Astrocyte of the hippocampus (primary cell): ENCODE results near the gene INPP4A.
A peak's percentile ranks its signal among the peaks of the same experiment; 100 is the strongest.

ENCODE experiments used
- DNase-seq: peaks from one replicate; pipeline ENCODE4 v3.0.0; 2011; ENCODE audit warnings: low read depth, low spot score

INPP4A gene

DNA sequence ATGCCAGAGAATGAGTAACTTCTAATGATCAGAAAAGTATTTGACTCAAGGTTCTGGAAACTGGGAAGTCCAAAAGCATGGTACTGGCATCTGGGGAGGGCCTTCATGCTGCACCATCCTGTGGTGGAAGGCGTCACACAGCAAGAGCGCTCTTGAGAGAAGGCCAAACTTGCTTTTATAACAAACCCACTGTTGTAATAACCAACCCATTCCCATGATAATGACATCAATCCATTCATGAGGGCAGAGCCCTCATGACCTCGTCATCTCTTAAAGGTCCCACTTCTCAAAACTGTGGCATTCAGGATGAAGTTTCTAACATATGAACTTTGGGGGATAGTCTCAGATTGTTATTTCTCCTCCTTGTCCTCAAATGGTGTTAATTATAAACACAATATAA is 95.9 kb downstream of the INPP4A start:
- DNase-seq = no peak

DNA sequence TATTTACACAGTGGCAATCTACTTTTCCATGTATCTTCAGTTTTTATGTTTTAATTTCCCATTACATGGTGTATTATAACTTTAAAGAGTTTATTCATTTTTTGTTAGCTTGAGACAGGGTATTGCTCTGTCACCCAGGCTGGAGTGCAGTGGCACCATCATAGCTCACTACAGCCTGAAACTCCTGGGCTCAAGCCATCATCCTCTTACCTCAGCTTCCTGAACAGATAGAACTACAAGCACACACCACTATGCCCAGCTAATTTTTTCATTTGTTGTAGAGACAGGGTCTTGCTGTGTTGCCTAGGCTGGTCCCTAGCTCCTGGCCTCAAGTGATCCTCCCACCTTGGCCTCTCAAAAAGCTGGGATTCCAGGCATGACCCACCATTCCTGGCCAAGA is 96.8 kb downstream of the INPP4A start:
- no peak for DNase-seq

DNA sequence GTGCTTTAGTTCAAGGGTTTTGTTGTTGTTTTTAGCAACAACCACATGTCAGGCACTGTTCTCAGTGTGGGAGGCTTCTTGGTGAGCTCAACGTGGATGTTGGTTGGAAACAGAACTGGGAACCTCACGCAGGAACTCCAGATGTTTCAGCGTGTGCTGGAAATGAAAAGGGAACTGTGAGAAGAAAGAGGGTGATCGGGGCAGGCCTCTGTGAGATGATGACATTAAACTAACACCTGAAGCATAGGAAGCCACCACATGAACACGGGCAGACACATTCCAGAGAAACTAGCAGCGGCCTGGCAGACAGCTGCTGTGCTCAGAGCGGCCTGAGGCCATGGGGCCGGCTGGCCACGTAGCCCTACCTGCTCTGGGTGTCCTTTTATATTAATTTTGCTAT is 97.2 kb downstream of the INPP4A start:
- DNase-seq = no peak

DNA sequence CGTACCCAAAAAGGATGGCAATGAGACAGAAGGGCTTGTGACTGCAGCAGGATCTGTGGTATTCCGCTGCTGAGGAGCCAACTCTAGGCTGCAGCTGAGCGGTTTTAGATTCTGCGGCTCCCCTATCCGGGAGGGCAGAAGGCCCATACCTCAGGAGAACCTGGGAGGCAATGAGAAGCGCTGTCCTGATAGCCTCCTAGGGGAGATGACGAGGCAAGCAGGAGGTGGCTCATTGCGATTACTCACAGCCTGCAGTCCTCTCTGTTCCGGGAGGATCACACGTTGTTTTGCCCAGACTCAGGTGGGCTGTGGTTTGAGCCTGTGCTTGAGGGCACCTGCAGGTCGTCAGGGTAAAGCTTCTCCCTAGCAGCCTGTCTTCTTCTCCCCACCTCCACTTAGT is 98.6 kb downstream of the INPP4A start:
- no peak for DNase-seq

DNA sequence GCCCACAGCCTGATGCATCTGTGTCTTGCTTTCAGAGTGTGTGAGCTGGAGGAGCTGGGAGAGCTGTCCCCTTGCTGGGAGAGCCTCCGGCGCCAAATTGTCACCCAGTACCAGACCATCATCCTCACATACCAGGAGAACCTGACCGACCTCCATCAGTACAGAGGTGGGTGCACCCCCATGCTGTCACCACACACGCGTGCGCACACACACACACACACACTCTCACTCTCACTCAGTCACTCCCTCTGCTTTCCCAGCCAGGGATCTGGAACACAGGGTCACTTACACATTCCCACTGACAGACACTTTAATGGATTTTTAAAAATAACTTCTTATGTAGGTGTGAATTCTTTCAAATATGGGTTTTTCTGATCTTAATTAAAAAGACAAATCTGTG is 99.2 kb downstream of the INPP4A start:
- no peak for DNase-seq

DNA sequence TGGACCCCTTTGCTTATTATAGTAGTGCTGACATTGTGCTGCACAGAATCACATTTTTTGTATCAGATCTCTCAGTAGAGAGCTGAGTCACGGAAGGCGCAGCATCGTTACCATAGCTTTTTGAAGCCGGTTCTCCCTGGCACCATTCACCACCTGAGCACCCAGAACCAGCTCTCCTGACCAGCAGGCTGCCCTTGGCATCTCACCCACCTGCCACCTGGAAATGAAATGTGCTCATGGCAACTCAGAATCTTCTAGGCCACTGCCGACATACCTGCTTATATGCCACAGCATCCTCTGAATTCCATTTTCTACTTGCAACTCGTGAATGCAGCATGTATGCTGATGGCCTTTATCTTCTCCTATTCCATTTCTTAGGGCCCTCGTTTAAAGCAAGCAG is 100.9 kb downstream of the INPP4A start:
- no peak for DNase-seq

DNA sequence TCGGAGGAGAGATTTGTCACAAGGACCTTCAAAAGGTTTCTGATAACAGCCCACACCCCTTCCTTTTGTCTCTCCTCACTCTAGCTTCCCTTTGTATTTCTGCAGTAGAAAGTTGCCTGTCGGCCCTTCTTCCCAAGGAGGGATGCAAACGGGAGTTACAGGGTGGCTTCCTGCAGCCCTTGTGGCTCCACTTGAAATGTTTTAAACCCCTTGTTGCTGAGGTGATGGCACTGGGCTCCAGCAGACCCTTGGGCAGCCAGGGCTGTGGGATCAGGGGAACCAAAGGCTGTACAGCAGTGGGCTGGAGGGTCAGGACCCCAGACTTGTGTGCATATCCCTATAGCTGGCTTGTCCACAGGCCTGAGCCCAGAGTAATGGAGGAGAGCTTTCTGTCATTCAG is 101.5 kb downstream of the INPP4A start:
- no peak for DNase-seq

DNA sequence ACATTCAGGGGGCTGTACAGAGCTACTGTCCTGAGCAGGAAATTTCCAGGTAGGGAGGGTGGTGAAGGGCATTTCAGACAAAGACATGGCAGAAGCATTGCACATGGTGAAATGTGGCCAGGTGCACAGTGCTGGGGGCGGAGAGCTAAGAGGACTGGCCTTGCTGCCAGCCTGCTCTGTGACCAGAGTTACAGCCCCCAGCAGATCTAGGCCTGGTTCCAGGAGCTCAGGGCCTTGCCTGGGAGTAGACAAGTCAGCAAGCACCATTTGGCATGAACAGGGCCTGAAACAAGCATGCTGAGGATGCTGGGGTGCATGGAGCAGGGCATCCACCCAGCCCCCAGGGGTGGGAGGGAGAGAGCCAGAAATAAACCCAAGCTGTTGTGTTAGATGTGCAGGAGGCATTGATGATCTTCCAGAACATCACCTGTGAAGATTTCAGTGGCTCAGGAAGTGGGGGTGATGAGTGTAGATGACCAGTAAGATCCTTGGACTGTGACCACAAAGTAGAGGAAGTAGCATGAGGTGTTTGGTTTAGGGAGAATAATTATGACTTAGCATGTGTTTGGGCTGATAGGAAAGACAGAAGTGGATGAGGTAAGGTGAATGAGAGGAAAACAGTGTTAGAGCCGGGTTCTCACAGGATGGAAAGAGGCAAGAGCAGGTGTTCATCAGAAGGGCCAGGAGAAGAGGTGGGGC is 102.6 kb downstream of the INPP4A start:
- no peak for DNase-seq

DNA sequence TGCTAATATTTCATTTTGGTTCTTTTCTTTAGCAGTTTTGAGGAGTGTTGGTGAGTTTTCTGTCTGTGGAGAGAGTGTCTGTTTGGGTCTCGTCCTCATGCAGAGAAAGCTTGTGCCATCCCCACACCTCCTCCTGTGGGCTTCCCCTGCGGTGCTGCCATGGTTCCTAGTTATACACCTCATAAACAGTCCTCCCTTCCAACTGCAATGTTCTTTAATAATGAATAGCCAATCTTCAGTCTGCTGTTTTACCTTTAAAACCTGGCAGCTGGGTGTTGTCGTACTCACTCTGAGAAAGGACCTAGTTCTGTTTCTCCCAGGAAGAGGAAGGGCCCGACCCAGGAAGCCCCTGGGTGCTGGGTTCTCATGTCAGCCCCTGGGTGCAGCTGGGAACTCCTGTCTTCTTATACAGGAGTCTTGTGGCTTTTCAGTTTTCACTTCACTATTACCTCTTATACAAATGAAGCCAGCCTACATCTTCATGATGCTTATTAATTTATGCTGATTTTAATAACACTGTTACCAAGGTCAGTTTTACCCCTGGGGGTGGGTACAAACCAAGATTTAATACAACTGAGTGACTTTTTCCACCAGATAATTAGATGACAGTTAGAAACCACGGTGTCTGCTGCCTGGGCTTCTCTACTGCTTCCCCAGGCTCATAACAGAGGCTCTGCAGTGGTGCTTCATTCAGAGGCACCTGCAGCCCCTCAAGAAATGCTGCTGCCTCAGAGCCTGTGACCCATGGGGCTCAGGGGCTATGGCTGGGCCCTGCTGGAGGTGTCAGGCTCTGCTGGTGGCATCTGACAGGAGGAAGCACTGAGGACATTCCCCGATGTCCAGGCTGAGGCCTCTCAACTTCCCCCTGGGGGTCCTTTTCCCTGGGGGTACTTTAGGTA is 104.5 kb downstream of the INPP4A start:
- no peak for DNase-seq

DNA sequence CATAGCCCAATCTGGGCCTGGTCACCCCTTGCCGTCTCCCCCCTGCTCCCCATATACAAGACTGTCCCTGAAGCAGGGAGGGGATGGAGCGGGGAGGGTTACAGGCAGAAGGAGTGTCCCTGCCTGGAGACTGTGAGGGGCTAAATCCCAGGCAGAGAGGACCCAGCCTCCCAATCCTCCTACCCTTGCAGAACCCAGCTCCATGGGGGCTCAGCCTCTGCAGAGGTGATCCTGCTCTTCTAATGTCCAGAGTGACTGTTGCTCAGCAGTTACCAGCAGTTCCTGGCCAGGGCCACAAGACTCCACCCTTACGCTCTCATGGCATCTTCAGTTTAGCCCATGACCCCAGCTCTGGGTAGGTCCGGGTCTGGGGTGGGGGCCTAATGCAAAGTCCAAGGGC is 105.5 kb downstream of the INPP4A start:
- DNase-seq = no peak

DNA sequence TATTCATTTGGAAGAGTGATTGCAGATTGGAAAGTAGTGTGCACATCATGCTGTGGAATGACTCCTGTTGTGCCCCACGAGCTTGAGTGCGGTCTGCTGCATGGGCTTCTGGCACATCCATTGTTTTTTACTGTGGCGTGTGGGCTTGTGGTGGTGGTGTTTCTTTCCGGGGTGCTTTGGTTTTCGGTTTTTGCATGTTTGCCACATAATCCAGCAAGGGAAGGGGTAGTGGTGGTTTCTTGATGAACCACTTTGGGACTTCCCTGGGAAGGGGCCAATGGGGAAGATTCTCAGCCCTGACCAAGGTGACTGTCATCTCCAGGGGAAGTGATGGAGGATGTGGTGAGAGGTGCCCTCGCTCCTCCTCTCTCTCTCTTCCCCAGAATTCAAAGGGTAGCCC is 106.7 kb downstream of the INPP4A start:
- DNase-seq = no peak

DNA sequence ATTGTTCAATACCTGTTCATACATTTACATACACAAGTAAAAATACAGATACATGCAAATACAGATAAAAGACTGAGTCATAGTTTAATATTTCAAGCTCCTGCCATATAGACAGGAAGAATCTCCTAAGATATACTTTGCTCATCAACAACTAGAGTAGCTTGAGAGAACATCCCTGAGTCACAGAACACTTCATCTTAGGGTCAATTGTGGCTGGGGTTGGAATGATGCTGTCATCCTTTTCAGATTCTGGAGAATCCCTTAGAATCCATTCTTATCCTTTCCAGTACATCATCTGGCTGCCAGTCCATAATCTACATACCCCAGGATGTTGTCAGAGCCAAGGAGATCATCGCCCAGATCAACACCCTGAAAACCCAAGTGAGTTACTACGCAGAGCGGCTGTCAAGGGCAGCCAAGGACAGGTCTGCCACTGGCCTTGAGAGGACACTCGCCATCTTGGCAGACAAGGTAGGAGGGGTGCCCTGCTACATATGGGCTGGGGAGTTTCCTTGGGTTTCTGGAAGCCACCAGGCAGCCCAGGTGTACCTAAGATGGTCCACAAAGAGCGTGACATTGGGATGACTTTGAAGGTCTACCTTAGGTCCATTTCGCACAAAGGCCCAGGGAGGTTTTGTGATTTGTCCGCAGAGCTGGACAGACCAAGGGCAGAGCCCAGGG is 108.0 kb downstream of the INPP4A start:
- no peak for DNase-seq

DNA sequence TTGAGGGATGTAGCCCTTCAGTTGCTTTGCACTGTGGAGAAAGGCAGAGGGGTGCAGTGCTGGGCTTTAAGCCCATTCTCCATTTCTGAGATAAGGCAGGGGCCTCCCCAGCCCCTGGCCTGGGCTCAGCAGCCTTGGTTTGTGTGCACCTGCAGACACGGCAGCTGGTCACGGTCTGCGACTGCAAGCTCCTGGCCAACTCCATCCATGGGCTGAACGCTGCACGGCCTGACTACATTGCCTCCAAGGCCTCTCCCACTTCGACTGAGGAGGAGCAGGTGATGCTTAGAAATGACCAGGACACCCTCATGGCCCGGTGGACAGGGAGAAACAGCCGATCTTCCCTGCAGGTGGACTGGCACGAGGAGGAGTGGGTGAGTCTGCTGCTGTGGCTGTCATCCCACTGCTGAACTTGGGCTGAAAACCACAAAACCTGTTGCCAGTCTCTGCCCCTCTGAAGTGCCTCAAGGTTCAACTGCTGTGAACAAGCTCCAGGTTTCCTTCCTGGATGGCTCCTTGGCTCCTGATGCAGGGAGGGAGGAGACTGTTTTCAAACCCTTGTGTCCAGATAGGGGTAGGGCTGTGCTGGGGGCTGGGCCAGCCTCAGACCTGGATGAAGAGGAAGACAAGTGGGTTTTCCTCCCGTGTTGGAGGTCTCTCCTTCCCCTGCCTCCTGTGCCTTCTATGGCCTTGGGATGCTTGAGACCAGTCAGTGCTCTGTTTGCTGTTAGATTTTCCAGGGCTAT is 109.6 kb downstream of the INPP4A start:
- no peak for DNase-seq

DNA sequence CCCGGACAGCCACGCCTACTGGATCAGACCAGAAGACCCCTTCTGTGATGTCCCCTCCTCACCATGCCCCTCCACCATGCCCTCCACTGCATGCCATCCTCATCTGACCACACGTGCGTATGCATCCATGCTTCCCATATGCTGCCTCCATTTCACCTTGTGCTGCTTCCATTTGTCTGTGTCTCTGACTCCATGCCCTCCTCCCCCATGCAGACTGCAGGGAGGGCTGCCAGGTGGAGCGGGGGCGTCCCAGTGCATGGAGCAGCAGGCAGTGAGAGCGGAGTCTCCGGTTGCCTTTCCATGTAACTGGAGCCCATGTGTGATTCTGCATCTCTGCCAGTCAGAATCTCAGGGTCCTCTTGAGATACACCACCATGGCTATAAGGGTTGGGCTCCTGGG is 111.0 kb downstream of the INPP4A start:
- DNase-seq = no peak

DNA sequence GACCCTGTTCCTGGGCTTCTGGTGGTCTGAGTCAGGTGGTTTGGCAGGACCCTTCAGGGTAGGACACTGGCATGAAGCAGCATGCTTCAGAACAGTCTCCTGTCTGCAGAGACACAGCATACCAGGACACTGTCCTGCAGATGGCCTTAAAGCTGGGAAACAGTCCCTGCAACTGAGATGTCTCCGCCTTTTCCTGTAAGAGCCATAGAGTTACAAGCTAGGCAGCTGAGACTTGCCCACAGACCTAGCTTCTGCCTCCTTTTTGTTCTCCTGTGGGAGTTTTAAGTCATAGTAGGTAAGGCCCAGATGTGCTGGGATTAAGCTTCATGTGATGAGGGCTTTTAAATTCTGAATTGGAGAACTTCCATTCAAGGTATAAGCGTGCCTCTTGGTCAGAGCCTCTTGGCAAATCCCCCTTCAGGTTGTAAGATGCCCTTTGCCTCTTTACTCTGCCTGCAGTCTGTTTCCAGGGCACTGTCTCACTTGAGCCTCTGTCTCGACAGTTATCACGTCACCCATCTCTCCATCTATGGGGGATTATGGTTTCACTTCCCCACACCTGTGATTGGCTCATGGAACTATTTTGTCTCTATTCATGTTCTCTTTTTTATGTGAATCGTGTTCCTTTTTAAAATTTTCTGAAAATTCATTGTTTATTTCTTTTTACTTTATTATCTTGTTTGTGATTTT is 111.8 kb downstream of the INPP4A start:
- DNase-seq = no peak

DNA sequence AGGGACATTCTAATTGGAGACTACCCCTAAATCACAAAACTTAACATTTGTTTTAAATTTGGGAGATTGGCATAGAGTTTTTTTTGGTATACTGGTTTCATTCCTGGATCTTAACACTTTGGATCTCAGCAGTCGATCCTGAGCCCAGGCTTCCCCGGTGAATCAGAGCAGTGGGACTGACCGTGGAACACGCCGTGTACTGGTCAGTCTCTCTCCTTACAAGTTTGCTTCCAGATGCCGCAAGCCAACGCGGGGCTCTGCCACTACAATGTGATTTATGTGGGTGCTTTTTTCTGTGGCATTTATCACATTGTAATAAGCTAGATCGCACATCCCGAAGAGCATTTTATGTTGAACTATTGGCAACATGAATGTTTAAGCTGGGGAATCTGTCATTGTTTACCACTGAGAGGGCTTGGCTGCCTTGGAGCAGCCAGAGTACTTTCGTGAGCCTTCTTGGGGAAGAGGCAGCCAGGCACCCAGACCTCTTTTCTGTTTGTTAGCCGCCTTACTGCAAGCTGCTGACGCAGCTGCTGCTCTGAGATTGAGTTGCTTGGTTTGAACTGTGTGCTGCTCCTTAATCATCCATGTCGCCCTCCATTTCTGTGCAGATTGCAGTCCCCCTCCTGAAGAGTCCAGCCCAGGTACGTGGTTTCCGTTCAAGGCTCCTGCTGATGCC is 114.3 kb downstream of the INPP4A start:
- no peak for DNase-seq

DNA sequence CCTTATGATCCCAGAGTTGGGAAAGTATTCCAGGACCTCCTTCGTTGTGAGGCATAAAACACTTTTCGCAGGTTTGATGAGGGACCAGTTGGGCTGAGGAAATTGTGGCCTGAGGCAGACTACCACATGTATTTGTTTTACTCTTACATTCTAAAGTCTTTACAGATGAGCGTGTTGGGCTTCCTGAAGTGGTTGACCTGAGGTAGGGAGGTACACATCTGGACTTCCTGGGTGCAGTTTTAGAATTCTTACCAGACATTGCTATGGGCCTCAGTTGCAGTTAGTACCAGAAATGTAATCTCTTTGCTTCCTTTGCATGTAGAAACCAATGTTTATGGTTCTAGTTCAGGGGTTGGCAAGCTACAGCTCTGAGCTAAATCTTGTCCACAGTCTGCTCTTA is 114.9 kb downstream of the INPP4A start:
- no peak for DNase-seq

DNA sequence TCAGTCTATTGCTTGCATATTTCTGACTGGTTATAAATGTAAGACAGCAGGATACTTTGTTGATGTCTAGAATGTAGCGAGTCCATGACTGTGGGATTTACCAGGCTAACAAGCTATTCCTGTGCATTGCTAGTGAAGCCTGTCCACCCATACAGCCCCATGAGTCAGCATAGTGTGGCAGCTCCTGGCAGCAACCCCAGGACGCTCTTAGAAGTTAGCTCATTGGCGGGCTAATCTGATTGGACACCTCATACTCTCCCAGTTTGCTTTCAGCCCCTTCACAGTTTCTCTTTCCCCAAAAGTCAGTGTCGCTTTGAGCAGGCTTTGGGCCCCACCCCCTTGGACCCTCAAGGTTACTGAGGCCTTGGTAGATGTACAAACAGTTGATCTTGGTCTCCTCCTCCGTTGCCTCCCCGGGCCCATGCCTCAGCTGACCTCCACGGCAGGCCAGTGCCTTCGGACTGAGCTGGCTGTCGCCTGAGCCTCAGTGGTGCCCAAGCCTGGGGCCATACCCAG is 115.7 kb downstream of the INPP4A start:
- peak; percentile 92 for DNase-seq

DNA sequence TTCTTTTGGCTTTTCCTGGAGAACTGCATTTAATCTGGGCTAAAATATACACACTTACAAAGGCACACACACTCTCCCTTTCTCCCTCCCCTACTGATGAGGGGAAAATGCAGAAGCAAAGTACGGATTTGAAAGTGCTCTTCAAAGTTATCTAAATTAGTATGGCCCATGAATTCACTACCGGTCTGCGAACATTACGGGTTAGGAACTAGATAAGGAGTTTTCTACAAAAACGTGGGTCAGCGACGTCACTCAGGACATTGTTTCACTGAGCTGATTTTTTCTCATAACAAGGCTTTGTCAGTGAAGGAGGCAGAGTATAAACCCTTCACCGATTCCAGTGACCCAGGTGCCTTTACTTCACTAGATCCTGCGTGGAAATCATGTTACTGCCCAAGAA is 116.4 kb downstream of the INPP4A start:
- DNase-seq = no peak

DNA sequence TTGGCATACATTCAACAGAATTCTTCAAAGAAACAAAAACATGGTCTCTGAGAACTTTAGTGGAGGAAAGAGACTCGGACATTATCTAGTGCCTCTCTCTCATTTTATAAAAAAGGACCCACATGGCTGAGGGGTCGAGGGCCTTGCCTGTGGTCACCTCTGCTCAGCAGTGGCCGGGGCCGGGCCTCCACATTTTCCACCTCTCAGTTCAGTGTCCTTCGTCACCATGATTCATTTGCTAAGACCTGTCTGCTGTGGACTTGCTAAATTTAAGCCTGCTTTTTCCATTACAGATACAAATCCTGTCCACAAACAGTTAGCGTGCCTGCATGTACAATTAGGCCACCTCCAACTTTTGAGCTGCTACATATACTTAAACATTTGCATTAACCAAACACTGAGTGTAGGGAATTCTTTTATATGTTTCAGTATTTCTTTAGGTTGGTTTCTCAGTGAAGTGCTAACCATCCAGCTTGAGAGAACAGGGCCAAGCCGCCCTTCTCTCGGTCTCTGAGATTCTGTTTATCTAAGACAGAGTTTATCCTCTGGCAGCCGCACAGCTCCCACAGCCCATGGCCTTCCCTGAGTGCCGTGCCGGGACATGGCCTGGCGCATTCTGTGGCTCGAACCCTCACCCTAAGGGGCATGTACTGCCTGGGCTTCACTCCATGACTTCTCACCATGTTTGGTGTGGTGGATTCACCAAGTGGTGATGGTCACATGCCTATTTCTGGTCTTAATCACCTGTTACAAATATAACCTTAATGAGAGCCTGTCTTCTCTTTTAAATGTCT is 117.4 kb downstream of the INPP4A start:
- no peak for DNase-seq
